ENCODE measurements around the gene DYSF. TPM values are rescaled to one million over a fixed set of nuclear protein-coding genes. Genes with fewer than 3 reads are reported as not detected.

The DYSF gene
- total and polyA plus RNA-seq, 2 donors from 2014 or later: 11.3 to 19.8 TPM

- FAIRE-seq (no peak), DNase-seq (peak in 1 of 5 donors; percentile 18)
- no peak for TF ChIP-seq CTCF (IDR thresholded peaks at IDR 0.05; ENCODE audit: borderline replicate concordance, extremely low read depth, insufficient read depth)
These were observed 76.8 kb downstream of the DYSF start for GRCh38 chr2:71530211-71530610.

GRCh38 chr2:71530641-71531332 is 77.4 kb downstream of the DYSF start:
- peak; percentile 40 for TF ChIP-seq CTCF (IDR thresholded peaks at IDR 0.05; ENCODE audit: borderline replicate concordance, extremely low read depth, insufficient read depth)
- Histone ChIP-seq H3K9me3 (ENCODE audit: control insufficient read depth in 2 of 3, insufficient read depth in 1 of 3, low read length in 3 of 3) (no peaks in the 10 kb centered on the region), H3K36me3 (ENCODE audit: control insufficient read depth in 2 of 3, insufficient read depth in 3 of 3, low read length in 3 of 3) (no peaks in the 10 kb centered on the region), H3K4me3 (ENCODE audit: low read length in 3 of 3) (no peak overlapping the region), H3K27ac (ENCODE audit: low read depth in 2 of 2, low read length in 2 of 2) (no peak overlapping the region), H3K4me1 (ENCODE audit: control insufficient read depth in 2 of 3, insufficient read depth in 2 of 3, low read depth in 1 of 3, low read length in 3 of 3) (no peaks in the 10 kb centered on the region), H3K27me3 (ENCODE audit: control insufficient read depth, insufficient read depth, low read length) (no peaks in the 10 kb centered on the region), H3K9ac (ENCODE audit: low read length in 3 of 3) (no peak overlapping the region)
- peak in 3 of 5 donors; percentile 34 to 56 (median 34) for DNase-seq
- intact Hi-C loops (cut with DNase I): no loop called here
- no peak for FAIRE-seq

More at GRCh38 chr2:71530211-71530610, 76.8 kb downstream of the DYSF start:
- Histone ChIP-seq H3K4me3 (ENCODE audit: low read length in 3 of 3) (no peak overlapping the region), H3K4me1 (ENCODE audit: control insufficient read depth in 2 of 3, insufficient read depth in 2 of 3, low read depth in 1 of 3, low read length in 3 of 3) (no peaks in the 10 kb centered on the region), H3K9ac (ENCODE audit: low read length in 3 of 3) (no peak overlapping the region), H3K27ac (ENCODE audit: low read depth in 2 of 2, low read length in 2 of 2) (no peak overlapping the region), H3K27me3 (ENCODE audit: control insufficient read depth, insufficient read depth, low read length) (no peaks in the 10 kb centered on the region), H3K36me3 (ENCODE audit: control insufficient read depth in 2 of 3, insufficient read depth in 3 of 3, low read length in 3 of 3) (no peaks in the 10 kb centered on the region), H3K9me3 (ENCODE audit: control insufficient read depth in 2 of 3, insufficient read depth in 1 of 3, low read length in 3 of 3) (no peaks in the 10 kb centered on the region)
- intact Hi-C loops (cut with DNase I): no loop called here

GRCh38 chr2:71531522-71532047 is 78.2 kb downstream of the DYSF start:
- no peak for DNase-seq
- intact Hi-C loops (cut with DNase I): no loop called here
- Histone ChIP-seq H3K9me3 (ENCODE audit: control insufficient read depth in 2 of 3, insufficient read depth in 1 of 3, low read length in 3 of 3) (no peaks in the 10 kb centered on the region), H3K4me3 (ENCODE audit: low read length in 3 of 3) (no peak overlapping the region), H3K36me3 (ENCODE audit: control insufficient read depth in 2 of 3, insufficient read depth in 3 of 3, low read length in 3 of 3) (no peaks in the 10 kb centered on the region), H3K27me3 (ENCODE audit: control insufficient read depth, insufficient read depth, low read length) (no peaks in the 10 kb centered on the region), H3K4me1 (ENCODE audit: control insufficient read depth in 2 of 3, insufficient read depth in 2 of 3, low read depth in 1 of 3, low read length in 3 of 3) (no peaks in the 10 kb centered on the region), H3K27ac (ENCODE audit: low read depth in 2 of 2, low read length in 2 of 2) (no peak overlapping the region), H3K9ac (ENCODE audit: low read length in 3 of 3) (no peak overlapping the region)
- TF ChIP-seq CTCF (IDR thresholded peaks at IDR 0.05; ENCODE audit: borderline replicate concordance, extremely low read depth, insufficient read depth): no peak
- FAIRE-seq: no peak

Measured in kidney (tissue), 14 donors.